WTC11 (cell line): ENCODE measurements around the gene OBSCN.

Experiments used
- CTCF ChIP-seq: fragments of 200-600 bp; IDR thresholded peaks from 2 replicates; pipeline ENCODE4 v1.8.0; 2022; ENCODE audit warnings: antibody characterized with exemption
- ERG ChIP-seq: fragments of 250-450 bp; sonication (Bioruptor Pico); IDR thresholded peaks from 2 replicates; pipeline ENCODE4 v1.8.0; 2021; ENCODE audit warnings: mild to moderate bottlenecking
- FOXJ3 ChIP-seq: sonication (generic); formaldehyde crosslinking; IDR thresholded peaks from 2 replicates; pipeline ENCODE4 v1.9.0; 2021; ENCODE audit warnings: missing genetic modification reagents, mild to moderate bottlenecking, borderline replicate concordance
- SMAD3 ChIP-seq: sonication (generic); formaldehyde crosslinking; IDR thresholded peaks from 2 replicates; pipeline ENCODE4 v1.8.0; 2022; ENCODE audit warnings: missing genetic modification reagents, mild to moderate bottlenecking, borderline replicate concordance
- USF2 ChIP-seq: sonication (generic); formaldehyde crosslinking; IDR thresholded peaks from 2 replicates; pipeline ENCODE4 v1.8.1; 2023; ENCODE audit warnings: mild to moderate bottlenecking, missing genetic modification reagents, moderate library complexity
- ZBTB21 ChIP-seq: sonication (generic); formaldehyde crosslinking; IDR thresholded peaks from 2 replicates; pipeline ENCODE4 v1.8.1; 2023; ENCODE audit warnings: mild to moderate bottlenecking, missing genetic modification reagents, borderline replicate concordance

- TF ChIP-seq CTCF (no peak), SMAD3 (no peak), ERG (CRISPR knock-in tag) (no peak), ZBTB21 (CRISPR knock-in tag) (no peak), FOXJ3 (CRISPR knock-in tag) (no peak), USF2 (CRISPR knock-in tag) (no peak)
These were observed 186.1 kb downstream of the OBSCN start for GRCh38 chr1:228393811-228394570.
